ENCODE data around the gene RAB31.

DNA sequence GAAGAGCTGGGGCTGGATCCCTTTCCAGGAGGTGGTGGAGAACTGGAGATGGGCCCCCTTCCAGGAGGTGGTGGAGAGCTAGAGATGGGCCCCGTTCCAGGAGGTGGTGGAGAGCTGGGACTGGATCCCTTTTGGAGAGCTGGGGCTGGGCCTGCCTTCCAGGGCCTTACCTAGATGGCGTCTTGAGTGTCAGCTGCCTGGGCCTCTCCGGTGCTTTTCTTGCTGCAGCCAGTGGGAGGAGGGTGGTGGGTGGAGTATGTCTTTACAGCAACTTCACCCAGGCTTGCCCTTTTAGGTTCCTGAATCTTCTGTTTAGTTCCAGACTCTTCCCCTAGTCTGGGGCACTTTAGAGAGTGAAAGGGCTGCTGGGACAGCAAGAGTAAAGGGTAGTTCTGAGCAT is 158.5 kb downstream of the RAB31 start:
- TF ChIP-seq SIN3A (IDR thresholded peaks at IDR 0.05; ENCODE audit: borderline replicate concordance, low read depth, low read length): no peak
- TF ChIP-seq EZH2phosphoT487 (IDR thresholded peaks at IDR 0.05; ENCODE audit: borderline replicate concordance, low read depth): no peak
- TF ChIP-seq TEAD4 (IDR thresholded peaks at IDR 0.05; ENCODE audit: borderline replicate concordance, insufficient read depth): no peak
- TF ChIP-seq, protein P1, sequence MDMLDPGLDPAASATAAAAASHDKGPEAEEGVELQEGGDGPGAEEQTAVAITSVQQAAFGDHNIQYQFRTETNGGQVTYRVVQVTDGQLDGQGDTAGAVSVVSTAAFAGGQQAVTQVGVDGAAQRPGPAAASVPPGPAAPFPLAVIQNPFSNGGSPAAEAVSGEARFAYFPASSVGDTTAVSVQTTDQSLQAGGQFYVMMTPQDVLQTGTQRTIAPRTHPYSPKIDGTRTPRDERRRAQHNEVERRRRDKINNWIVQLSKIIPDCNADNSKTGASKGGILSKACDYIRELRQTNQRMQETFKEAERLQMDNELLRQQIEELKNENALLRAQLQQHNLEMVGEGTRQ (IDR thresholded peaks at IDR 0.05; ENCODE audit: borderline replicate concordance, low read depth, low read length): no peak
- TF ChIP-seq, protein P2, sequence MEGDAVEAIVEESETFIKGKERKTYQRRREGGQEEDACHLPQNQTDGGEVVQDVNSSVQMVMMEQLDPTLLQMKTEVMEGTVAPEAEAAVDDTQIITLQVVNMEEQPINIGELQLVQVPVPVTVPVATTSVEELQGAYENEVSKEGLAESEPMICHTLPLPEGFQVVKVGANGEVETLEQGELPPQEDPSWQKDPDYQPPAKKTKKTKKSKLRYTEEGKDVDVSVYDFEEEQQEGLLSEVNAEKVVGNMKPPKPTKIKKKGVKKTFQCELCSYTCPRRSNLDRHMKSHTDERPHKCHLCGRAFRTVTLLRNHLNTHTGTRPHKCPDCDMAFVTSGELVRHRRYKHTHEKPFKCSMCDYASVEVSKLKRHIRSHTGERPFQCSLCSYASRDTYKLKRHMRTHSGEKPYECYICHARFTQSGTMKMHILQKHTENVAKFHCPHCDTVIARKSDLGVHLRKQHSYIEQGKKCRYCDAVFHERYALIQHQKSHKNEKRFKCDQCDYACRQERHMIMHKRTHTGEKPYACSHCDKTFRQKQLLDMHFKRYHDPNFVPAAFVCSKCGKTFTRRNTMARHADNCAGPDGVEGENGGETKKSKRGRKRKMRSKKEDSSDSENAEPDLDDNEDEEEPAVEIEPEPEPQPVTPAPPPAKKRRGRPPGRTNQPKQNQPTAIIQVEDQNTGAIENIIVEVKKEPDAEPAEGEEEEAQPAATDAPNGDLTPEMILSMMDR (IDR thresholded peaks at IDR 0.05): no peak
- TF ChIP-seq RAD21 (IDR thresholded peaks at IDR 0.05; ENCODE audit: low read length): no peak
- TF ChIP-seq EP300 (IDR thresholded peaks at IDR 0.05; ENCODE audit: borderline replicate concordance in 1 of 2, low read depth in 1 of 2, low read length in 1 of 2): no peak
- TF ChIP-seq, protein P3, sequence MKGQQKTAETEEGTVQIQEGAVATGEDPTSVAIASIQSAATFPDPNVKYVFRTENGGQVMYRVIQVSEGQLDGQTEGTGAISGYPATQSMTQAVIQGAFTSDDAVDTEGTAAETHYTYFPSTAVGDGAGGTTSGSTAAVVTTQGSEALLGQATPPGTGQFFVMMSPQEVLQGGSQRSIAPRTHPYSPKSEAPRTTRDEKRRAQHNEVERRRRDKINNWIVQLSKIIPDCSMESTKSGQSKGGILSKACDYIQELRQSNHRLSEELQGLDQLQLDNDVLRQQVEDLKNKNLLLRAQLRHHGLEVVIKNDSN (IDR thresholded peaks at IDR 0.05; ENCODE audit: borderline replicate concordance, low read depth): no peak
- TF ChIP-seq FOXM1 (IDR thresholded peaks at IDR 0.05; ENCODE audit: low read depth): no peak
- TF ChIP-seq, protein P4, sequence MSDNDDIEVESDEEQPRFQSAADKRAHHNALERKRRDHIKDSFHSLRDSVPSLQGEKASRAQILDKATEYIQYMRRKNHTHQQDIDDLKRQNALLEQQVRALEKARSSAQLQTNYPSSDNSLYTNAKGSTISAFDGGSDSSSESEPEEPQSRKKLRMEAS (IDR thresholded peaks at IDR 0.05; ENCODE audit: low read depth): no peak
- no peak for TF ChIP-seq GABPA (IDR thresholded peaks at IDR 0.05; ENCODE audit: low read depth)
- no peak for TF ChIP-seq SMC3 (IDR thresholded peaks at IDR 0.05; ENCODE audit: low read depth, low read length)

Measured in SK-N-SH (cell line).